Measurements from ENCODE around the gene RIPPLY2.
A peak's percentile ranks its signal among the peaks of the same experiment; 100 is the strongest.
"Not testable (repeated sequence)": the region's sequence is repeated elsewhere in the genome, so short reads cannot be mapped to it uniquely, and the experiment has no call there.

The RIPPLY2 gene

GRCh38 chr6:83860782-83861495 is 7.8 kb downstream of the RIPPLY2 start:
- no peak for DNase-seq

DNA sequence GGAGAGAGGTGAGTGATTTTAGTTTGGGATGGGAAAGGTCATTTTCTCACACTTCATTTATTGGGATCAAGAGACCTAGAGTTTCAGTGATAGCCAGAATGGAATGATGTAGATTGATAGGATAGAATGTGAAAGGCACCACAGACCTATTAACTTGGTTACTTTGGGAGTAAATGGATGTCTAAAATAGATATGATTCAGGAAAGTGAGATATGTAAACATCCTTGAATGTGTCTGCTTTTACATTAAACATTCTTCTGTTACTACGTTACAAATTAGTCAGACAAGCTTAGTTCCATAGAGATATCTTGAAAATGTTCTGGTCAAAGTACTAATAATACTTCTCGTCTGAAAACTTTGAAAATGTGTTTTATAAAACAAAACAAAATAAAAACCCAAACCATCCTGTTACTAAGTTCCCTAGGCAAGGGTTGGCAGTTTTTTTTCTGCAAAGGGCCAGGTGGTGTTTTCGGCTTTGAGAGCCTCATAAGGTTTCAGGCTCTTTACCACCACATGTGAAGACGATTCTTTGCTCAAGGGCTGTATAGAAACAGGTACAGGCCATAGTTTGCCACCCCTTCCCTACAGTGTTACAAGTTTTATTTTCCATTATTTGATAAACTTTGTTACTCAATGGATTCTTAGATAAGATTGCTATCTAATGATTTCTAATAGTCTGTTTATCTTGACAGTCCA is 9.8 kb downstream of the RIPPLY2 start:
- peak; percentile 72 for DNase-seq

- no peak for DNase-seq
Measured at GRCh38 chr6:83867043-83867442, 13.9 kb downstream of the RIPPLY2 start.

DNA sequence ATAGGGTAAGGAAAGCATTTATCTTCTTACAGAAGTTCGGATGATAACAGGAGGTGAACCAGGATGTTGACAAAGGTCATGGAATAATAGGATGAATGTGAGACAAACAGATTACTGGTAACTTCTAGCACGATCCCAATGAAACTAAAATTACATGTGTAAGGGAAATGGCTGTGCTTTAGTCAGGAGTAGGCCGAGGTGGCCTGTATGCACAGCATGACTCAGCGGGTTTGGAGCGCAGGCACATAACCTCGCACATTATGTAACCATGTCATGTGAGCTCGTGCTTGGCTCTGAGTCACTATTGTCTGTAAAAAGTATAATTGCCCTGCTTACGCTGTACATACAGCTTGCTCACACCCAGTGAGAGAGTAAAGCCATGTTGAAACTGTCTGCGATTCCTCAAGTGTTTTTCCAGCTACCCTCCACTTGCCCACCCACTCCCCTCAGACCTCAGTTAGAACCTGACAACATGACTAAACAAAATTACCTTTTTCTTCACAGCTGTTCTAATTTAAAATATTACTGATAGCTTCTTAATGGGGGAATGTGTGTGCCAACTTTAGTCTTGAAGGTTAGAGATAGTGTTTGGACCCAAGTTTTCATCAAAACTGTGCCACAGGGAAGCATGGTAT is 14.5 kb downstream of the RIPPLY2 start:
- peak; percentile 57 for DNase-seq

- no peak for DNase-seq
Measured at GRCh38 chr6:83868639-83869038, 15.5 kb downstream of the RIPPLY2 start.

DNA sequence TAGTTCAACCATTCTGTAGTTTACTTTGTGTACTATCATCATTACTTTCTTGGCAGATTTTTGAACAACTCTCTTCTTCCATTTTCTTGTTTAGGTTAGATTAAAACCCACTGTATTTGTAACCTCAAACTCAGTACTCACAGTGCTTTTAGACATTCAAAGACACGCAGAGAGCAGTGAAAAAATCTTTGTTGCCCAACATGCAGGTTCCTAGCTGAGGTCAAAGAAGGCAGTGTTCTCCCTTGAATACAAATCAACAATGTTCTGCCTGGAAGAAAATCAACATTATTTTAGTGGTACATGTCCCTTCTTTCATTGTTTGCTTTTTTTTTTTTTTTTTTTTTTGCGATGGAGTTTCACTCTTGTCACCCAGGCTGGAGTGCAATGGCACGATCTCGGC is 17.5 kb downstream of the RIPPLY2 start:
- DNase-seq: no peak

DNA sequence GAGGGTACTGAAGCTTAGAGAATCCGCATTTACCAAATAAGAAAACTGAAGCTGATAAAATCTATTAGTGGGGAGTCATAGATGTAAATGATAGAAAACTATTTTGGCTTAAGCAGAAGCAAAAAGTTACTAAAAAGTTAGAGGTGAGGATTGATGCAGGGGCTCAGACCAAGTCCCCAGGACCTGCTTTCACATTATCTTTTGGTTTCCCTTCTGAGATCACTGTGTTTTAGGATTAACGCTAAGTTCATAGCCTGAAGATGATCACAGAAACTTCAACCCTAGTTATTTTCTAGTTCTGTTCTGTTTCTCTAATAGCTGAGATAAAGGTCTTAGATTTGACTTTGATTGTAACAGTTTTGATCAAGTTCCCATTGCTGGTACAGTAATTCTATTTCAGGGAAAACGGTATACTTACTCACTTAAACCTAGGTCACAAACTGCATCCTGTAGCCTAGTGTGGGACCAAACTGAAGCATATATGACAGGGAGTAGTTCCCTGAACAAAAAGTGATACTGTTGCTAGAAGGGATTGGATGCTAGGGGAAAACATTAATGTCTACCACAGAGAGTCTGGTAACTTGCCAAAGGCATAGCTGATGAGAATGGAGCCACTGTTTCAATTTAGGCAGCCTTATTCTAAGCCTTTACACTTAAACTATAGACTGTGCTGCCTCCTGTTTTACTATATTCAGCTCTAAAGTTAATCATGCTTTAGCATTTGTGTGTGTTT is 19.4 kb downstream of the RIPPLY2 start:
- DNase-seq: no peak

DNA sequence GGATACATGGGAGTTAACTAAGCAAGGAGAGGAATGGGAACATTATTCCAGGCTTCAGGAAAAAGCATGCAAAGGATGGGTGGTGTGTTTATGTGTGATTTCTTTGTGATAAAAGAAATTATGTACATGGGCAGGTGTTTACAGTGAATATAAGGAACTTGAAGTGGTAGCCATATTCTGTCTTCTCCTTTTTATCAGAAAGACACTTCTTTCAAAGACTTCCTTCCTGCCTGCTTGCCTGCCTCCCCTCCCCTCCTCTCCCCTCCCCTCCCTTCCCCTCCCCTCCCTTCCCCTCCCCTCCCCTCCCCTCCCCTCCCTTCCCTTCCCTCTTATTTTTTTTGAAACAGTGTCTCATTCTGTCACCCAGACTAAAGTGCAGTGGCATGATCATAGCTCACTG is 20.7 kb downstream of the RIPPLY2 start:
- no peak for DNase-seq

GRCh38 chr6:83875843-83876242 is 22.7 kb downstream of the RIPPLY2 start:
- no peak for DNase-seq

- DNase-seq: no peak
Measured at GRCh38 chr6:83878902-83879644, 25.9 kb downstream of the RIPPLY2 start.

GRCh38 chr6:83879746-83880145 is 26.6 kb downstream of the RIPPLY2 start:
- no peak for DNase-seq

GRCh38 chr6:83883240-83883639 is 30.1 kb downstream of the RIPPLY2 start:
- DNase-seq: no peak

- peak; percentile 52 for DNase-seq
Measured at GRCh38 chr6:83884523-83884922, 31.4 kb downstream of the RIPPLY2 start.

DNA sequence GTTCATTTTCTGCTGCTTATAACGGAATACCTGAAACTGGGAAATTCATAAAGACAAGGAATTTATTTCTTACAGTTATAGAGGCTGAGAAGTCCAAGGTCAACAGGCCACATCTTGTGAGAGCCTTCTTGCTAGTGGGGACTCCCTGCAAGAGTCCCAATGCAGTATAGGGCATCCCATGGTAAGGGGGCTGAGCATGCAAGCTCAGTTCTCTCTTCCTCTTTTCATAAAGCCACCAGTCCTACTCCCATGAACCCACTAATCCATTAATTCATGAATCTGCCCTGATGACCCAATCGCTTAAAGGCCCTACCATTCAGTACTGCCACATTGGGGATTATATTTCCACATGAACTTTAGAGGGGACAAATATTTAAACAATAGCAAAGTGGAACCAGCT is 32.8 kb downstream of the RIPPLY2 start:
- no peak for DNase-seq

DNA sequence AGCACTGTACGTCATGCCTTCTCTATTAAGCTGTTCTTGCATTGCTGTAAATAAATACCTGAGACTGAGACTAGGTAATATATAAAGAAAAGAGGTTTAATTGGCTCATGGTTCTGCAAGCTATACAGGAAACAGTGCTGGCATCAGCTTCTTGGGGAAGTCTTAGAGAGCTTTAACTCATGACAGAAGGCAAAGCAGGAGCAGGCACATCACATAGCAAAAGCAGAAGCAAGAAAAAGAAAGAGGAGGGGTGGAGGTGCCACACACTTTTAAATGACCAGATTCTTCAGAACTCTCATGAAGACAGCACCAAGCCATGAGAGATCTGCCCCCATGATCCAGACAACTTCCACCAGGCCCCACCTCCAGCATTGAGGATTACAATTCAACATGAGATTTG is 36.5 kb downstream of the RIPPLY2 start:
- DNase-seq: no peak

- DNase-seq: no peak
Measured at GRCh38 chr6:83890520-83890919, 37.4 kb downstream of the RIPPLY2 start.

DNA sequence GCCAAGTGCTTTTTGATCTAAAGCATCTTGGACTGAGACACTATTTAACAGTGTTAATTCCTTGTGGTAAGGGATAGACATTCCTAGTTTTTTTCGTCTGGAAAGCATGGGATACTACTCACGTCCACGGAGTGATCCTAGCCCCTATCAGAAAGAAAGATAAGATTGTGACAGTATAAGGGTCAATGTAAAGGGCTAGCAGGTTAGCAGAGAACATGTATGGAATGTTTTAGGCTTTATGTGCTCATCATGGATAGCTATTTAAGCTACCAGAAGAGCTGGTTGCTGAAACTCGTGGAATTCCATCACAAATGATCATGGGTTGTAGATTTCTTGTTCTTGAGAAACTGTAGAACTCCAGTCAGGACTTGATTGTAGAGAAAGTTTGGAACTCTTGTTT is 38.4 kb downstream of the RIPPLY2 start:
- DNase-seq: no peak

- no peak for DNase-seq
Measured at GRCh38 chr6:83893024-83893423, 39.9 kb downstream of the RIPPLY2 start.

DNA sequence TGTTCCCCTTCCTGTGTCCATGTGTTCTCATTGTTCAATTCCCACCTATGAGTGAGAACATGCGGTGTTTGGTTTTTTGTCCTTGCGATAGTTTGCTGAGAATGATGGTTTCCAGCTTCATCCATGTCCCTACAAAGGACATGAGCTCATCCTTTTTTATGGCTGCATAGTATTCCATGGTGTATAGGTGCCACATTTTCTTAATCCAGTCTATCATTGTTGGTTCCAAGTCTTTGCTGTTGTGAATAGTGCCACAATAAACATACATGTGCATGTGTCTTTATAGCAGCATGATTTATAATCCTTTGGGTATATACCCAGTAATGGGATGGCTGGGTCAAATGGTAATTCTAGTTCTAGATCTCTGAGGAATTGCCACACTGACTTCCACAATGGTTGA is 43.9 kb downstream of the RIPPLY2 start:
- not testable (repeated sequence) for DNase-seq

DNA sequence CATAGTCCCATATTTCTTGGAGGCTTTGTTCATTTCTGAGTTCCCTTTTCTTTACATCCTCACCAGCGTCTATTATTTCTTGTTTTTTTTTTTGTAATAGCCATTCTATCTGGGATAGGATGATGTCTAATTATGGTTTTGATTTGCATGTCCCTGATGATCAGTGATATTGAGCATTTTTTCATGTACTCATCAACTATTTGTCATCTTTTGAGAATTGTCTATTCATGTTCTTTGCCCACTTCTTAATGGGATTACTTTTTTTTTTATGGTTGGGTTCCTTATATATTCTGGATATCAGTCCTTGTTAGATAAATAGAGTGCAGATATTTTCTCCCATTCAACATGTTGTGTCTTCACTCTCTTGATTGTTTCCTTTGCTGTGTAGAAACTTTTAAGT is 48.5 kb downstream of the RIPPLY2 start:
- DNase-seq: no peak

GRCh38 chr6:83904395-83904794 is 51.2 kb downstream of the RIPPLY2 start:
- DNase-seq: no peak

DNA sequence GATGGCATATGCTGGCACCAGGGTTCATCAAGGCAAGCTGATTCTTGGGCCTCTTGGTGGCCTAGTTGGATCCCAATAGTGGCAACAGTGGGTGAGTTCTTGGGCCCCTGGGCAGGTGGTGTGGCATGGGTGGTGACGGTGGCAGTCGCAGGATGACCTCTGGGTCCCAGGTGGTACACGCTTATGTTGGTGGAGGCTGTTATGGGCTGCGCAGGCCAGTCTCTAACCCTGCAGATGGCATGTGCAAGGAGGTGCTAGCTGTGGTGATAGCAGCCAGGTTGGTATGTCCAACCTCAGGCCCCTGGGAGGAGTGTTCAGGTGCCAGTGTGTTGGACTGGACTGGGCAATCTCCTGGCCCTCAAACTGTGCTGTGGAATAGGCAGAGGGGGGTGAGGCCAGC is 52.5 kb downstream of the RIPPLY2 start:
- DNase-seq: no peak

Data from NCI-H2171 (cell line).